ENCODE measurements around the gene KCNN3. TPM values are rescaled to one million over a fixed set of nuclear protein-coding genes. Genes with fewer than 3 reads are reported as not detected.

Gene KCNN3
- total and polyA plus RNA-seq, 2 of the 13 experiments (the other 11 are each of a cell fraction or from before 2014, with no cell fraction given) = not detected

DNA sequence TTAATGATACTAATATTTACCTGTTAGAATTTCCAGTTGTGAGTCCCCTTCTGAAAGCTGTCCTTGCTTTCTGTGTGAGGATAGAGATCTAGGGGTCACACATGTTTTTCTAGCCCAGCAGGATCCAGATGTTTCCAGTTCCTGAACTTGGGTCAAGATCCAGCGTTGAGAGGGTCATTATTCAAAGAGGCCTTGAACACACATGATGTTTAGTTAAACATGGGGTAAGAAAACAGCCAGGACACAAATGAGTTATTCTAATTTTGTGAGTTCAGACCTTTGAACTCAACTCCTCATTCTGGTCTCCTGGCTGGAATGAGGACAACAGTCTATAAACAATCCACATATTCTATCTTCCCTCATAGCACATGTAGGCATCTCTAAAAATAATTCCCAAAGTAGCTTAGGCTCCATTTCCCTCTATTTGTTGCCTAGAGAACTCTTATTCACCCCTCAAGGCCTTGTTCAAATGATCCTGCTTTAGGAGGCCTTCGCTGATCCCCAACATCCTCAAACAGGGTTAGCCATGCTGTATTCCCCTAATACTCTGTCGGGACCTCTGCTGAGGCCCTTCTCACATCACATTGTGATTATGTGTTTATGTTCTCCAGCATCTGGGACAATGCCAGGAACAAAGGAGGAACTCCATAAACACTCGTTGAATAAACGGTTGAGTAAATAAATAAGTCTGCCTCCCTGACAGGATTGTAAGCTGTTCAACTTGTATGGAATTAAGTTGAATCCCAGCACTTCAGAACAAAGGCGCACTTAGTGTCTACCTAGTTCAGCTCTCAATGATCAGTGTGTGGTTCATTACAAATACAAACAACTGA lies 15.0 kb upstream of the KCNN3 start (continued):
- TF ChIP-seq, protein P1, sequence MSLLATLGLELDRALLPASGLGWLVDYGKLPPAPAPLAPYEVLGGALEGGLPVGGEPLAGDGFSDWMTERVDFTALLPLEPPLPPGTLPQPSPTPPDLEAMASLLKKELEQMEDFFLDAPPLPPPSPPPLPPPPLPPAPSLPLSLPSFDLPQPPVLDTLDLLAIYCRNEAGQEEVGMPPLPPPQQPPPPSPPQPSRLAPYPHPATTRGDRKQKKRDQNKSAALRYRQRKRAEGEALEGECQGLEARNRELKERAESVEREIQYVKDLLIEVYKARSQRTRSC (CRISPR knock-in tag; IDR thresholded peaks at IDR 0.05; ENCODE audit: low read depth) = no peak
- TF ChIP-seq, protein P2, sequence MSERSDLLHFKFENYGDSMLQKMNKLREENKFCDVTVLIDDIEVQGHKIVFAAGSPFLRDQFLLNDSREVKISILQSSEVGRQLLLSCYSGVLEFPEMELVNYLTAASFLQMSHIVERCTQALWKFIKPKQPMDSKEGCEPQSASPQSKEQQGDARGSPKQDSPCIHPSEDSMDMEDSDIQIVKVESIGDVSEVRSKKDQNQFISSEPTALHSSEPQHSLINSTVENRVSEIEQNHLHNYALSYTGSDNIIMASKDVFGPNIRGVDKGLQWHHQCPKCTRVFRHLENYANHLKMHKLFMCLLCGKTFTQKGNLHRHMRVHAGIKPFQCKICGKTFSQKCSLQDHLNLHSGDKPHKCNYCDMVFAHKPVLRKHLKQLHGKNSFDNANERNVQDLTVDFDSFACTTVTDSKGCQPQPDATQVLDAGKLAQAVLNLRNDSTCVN (CRISPR knock-in tag; IDR thresholded peaks at IDR 0.05; ENCODE audit: borderline replicate concordance) = peak; percentile 58; the same call in 1 of the 2 replicates
- peak; percentile 23; the same call in 1 of the 2 replicates for TF ChIP-seq FOXA3 (CRISPR knock-in tag; IDR thresholded peaks at IDR 0.05)
- no peak for TF ChIP-seq KAT2B (IDR thresholded peaks at IDR 0.05; ENCODE audit: borderline replicate concordance, low read depth, low read length)
- TF ChIP-seq SOX5 (CRISPR knock-in tag; IDR thresholded peaks at IDR 0.05; ENCODE audit: borderline replicate concordance) = no peak; the same call in 1 of the 2 replicates
- TF ChIP-seq BCL6 (CRISPR knock-in tag; IDR thresholded peaks at IDR 0.05) = 0 out of 2 replicates have a peak, but pooled peaks have one; percentile 16
- TF ChIP-seq MIER3 (CRISPR knock-in tag; IDR thresholded peaks at IDR 0.05; ENCODE audit: borderline replicate concordance) = 0 out of 2 replicates have a peak, but pooled peaks have one; percentile 7
- TF ChIP-seq RERE (CRISPR knock-in tag; IDR thresholded peaks at IDR 0.05; ENCODE audit: low read depth) = no peak
- TF ChIP-seq BRCA1 (CRISPR knock-in tag; IDR thresholded peaks at IDR 0.05) = no peak
- no peak for TF ChIP-seq ATF2 (CRISPR knock-in tag; IDR thresholded peaks at IDR 0.05)
- TF ChIP-seq RORA (CRISPR knock-in tag; IDR thresholded peaks at IDR 0.05) = no peak
- no peak for TF ChIP-seq FLYWCH1 (CRISPR knock-in tag; IDR thresholded peaks at IDR 0.05)
- no peak for TF ChIP-seq ZBTB3 (CRISPR knock-in tag; IDR thresholded peaks at IDR 0.05; ENCODE audit: borderline replicate concordance, low read depth)
- TF ChIP-seq E2F5 (CRISPR knock-in tag; conservative IDR thresholded peaks at IDR 0.05) = no peak
- TF ChIP-seq FOXO4 (CRISPR knock-in tag; conservative IDR thresholded peaks at IDR 0.05) = 0 out of 2 replicates have a peak, but pooled peaks have one; percentile 21

All from HepG2 (cell line).